ENCODE measurements around the gene PRICKLE2.

PRICKLE2 gene

GRCh38 chr3:64046592-64046991 lies 178.7 kb downstream of the PRICKLE2 start:
- no peak for DNase-seq (ENCODE audit: low read depth)

GRCh38 chr3:64042952-64043351 lies 182.3 kb downstream of the PRICKLE2 start:
- no peak for DNase-seq (ENCODE audit: low read depth)
